Left ventricle myocardium superior (tissue), 1 donor: ENCODE data around the gene OMP. TPM values are rescaled to one million over a fixed set of nuclear protein-coding genes. Genes with fewer than 3 reads are reported as not detected.

Source experiments
- ATAC-seq: fragments of 200-7000 bp; cut with Tn5 transposase; one replicate; pipeline ENCODE4 v1.9.1; 2020; ENCODE audit warnings: mild to moderate bottlenecking, moderate library complexity
- DNase-seq: peaks from one replicate; pipeline ENCODE4 v3.0.0-alpha.2; 2020
- intact Hi-C: fragments of 100-400 bp; cut with micrococcal nuclease; formaldehyde crosslinking; loops from one replicate; pipeline ENCODE4 v1.11.0; 2022
- total RNA-seq: library from RNA; stranded (reverse); fragmentation: NEBNext Ultra II Directional; extraction: Animal tissue kit (Norgen Biotek cat#: 25700); gene quantifications from one replicate; pipeline ENCODE4 v1.2.1, GENCODE V29; 2021
- donor health status: DM: no; HTN: yes; CAD: no; lungs with severe emphysema.

The OMP gene
- total RNA-seq, 1 donor from 2014 or later: not detected

- intact Hi-C loops: no loop called here
- ATAC-seq: no peak
- DNase-seq: no peak
These were observed 42.3 kb downstream of the OMP start for GRCh38 chr11:77144857-77145428.

DNA sequence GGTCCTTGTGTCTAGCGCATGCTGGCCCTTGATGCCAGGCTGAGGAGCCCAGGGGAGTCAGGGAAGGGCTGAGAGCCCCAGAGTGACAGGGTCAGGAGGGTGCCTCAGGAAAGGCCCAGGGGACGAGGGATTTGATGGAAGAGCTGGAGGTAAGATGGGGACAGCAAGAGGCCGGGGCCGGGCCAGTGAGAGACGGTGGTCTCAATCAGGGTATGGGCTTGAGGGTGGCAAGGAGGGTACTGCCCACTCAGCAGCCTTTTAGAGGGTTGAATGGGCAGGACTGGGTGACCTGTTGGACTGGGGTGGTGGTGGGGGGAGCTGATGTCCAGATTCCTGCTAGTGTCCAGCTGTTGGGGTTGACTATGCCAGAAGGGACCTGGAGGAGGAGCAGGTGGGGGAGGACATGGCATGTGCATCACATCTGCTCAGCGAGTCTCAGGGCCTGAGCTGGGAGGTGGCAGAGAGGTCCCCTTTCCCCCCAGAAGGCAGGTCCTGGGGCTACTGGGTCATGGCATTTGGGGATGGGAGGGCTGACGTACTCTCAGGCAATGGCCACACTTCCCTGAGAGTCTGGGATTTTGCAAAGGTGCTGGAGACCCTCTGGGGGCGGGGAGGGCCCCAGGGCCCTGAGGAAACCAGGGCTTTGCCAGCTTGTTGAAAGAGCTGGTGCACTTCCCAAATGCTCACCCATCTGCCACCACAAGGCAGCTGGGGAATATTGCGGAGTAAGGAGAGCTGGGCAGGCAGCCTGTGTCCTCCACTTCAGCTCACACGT lies 43.8 kb downstream of the OMP start:
- ATAC-seq: no peak
- DNase-seq: peak; percentile 17
- intact Hi-C loops: no loop called here

DNA sequence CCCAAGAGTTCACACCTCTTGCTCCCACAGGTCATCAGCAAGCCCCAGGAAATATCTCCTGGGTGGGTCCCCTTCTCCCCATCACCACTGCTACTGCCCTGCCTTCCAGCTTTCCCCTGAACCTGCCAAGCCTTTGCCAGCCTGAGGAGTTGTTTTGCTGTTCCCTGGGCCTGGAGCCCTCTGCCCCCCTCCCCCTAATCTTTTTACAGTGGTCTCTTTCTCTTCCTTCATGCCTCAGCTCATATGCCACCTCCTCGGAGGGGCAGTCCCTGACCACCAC lies 44.3 kb downstream of the OMP start:
- no peak for DNase-seq
- intact Hi-C loops: no loop called here
- ATAC-seq: no peak

DNA sequence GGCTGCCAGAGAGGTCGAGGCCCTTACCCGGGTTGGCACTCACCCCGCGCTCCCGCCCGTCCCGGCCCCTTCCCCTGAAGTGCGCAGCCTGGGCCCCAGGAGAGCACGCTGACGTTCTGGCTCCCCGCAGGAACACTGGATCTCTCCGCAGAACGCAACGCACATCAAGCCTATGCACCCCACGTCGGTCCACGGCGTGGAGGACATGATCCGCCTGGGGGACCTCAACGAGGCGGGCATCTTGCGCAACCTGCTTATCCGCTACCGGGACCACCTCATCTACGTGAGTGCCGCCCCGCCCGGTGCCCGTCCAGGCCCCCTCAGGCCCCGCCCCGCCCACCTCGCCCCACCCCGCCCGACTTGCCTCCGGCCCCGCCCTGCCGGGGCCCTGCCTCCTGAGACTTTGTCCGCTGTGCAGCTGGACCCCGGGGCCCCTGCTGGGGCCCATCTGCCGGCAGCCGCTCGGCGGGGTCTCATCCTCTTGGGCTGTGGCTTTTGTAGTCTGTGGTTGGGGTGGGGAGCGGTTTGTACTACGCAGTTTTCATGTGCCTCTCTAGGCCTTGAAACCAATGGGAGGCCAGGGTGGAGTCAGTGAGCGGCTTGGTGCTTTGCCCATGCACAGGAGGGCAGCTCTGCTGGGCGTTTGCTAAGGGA lies 45.2 kb downstream of the OMP start:
- DNase-seq: peak; percentile 40
- intact Hi-C loops: no loop called here

GRCh38 chr11:77148963-77149715 lies 46.5 kb downstream of the OMP start:
- ATAC-seq (no peak), DNase-seq (peak; percentile 18)
- intact Hi-C loops: no loop called here

More for the DNA sequence above, 45.2 kb downstream of the OMP start:
- ATAC-seq: peak; percentile 50

GRCh38 chr11:77149716-77150392 lies 47.2 kb downstream of the OMP start:
- intact Hi-C loops: no loop called here
- DNase-seq (peak; percentile 17), ATAC-seq (no peak)

GRCh38 chr11:77150836-77151235 lies 48.2 kb downstream of the OMP start:
- peak; percentile 21 for DNase-seq
- ATAC-seq: no peak
- intact Hi-C loops: no loop called here

DNA sequence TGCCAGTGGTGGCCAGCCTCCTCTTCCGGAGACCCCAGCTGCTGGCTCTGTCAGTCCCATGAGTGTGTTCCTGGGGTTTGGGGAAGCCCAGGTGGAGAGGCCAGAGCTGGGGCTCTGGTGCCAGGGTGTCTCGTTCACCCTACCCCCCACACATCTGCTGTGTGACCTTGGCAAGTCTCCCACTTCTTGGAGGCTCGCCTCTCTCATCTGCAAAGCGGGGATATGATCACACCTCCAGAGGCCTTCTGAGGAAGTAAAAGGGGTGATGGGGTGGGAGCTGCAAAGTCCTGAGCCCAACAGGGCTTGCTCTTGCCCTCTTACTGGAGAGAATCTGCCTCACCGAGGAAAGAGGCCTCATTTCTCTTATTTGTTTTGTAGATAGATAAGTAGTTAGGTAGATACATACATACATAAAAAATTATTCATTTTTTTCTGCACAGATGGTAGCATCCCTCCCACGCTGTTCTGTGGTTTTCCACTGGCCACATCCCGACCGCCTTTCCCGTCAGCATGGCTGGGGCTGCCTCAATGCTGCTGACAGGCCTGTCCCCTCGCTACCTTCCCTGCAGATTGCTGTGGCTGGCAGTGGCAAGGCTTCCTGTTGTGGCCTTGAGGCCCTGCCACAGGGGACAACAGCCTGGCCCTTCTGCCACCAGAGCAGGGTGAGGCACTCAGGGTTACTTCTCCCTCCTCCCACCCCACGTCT lies 49.3 kb downstream of the OMP start:
- intact Hi-C loops: no loop called here
- DNase-seq (peak; percentile 31), ATAC-seq (no peak)

- DNase-seq: peak; percentile 16
- no peak for ATAC-seq
- intact Hi-C loops: no loop called here
These were observed 50.2 kb downstream of the OMP start for GRCh38 chr11:77152846-77153245.

Other genes starting within 250 kb of the OMP start
- gene ACER3, start 241.9 kb upstream of the OMP start, total RNA-seq: 9.4 TPM
- not detected for gene B3GNT6, start 68.4 kb upstream of the OMP start, total RNA-seq
- 2.5 TPM for gene CAPN5, start 35.9 kb upstream of the OMP start, total RNA-seq
- 4.6 TPM for gene MYO7A, start 25.4 kb downstream of the OMP start, total RNA-seq
- not detected for gene GDPD4, start 198.8 kb downstream of the OMP start, total RNA-seq